Neural progenitor cell (in vitro differentiated cells): ENCODE results near the gene ZNF524. TPM values are rescaled to one million over a fixed set of nuclear protein-coding genes. Genes with fewer than 3 reads are reported as not detected.
A peak's percentile ranks its signal among the peaks of the same experiment; 100 is the strongest.

Experiments
- DNase-seq: peaks from one replicate; pipeline ENCODE4 v3.0.0-alpha.2; 2016; ENCODE audit warnings: low spot score
- H2AFZ ChIP-seq: fragments of 200-600 bp; sonication (generic); replicated peaks from 2 replicates; pipeline ENCODE4 v1.6.1; 2016; ENCODE audit warnings: antibody characterized with exemption
- H3F3A ChIP-seq: fragments of 200-600 bp; sonication (generic); 2 replicates; pipeline ENCODE4 v1.6.1; 2016; ENCODE audit warnings: antibody characterized with exemption, low read depth
- H3K27ac ChIP-seq: fragments of 200-600 bp; sonication (generic); 2 replicates; pipeline ENCODE4 v1.5.1; 2016; ENCODE audit warnings: mild to moderate bottlenecking
- H3K27me3 ChIP-seq: fragments of 200-600 bp; sonication (generic); 2 replicates; pipeline ENCODE4 v1.6.1; 2016; ENCODE audit warnings: mild to moderate bottlenecking, moderate library complexity
- H3K36me3 ChIP-seq: fragments of 200-600 bp; sonication (generic); 2 replicates; pipeline ENCODE4 v1.5.1; 2016
- H3K4me1 ChIP-seq: fragments of 200-600 bp; sonication (generic); 2 replicates; pipeline ENCODE4 v1.6.1; 2016; ENCODE audit warnings: mixed run types
- H3K4me2 ChIP-seq: fragments of 200-600 bp; sonication (generic); 2 replicates; pipeline ENCODE4 v1.6.1; 2016
- H3K4me3 ChIP-seq: fragments of 200-600 bp; sonication (generic); 2 replicates; pipeline ENCODE4 v1.5.1; 2016
- H3K79me2 ChIP-seq: fragments of 200-600 bp; sonication (generic); 2 replicates; pipeline ENCODE4 v1.6.1; 2016; ENCODE audit warnings: low read depth
- H3K9ac ChIP-seq: fragments of 200-600 bp; sonication (generic); 2 replicates; pipeline ENCODE4 v1.6.1; 2016
- H3K9me3 ChIP-seq: fragments of 200-600 bp; sonication (generic); 2 replicates; pipeline ENCODE4 v1.5.1; 2016; ENCODE audit warnings: low read depth
- H4K20me1 ChIP-seq: fragments of 200-600 bp; sonication (generic); 2 replicates; pipeline ENCODE4 v1.6.1; 2016; ENCODE audit warnings: low read depth
- H3K27ac Mint-ChIP-seq: 3 replicates; pipeline ENCODE4 v1.8.0; 2021; ENCODE audit warnings: mixed read lengths
- H3K27me3 Mint-ChIP-seq: 2 replicates; pipeline ENCODE4 v1.8.0; 2022; ENCODE audit warnings: low read depth, mild to moderate bottlenecking, inconsistent platforms, moderate library complexity, mixed read lengths; ENCODE audit not compliant: insufficient read depth
- H3K36me3 Mint-ChIP-seq: 3 replicates; pipeline ENCODE4 v1.8.0; 2021; ENCODE audit warnings: mixed read lengths
- H3K4me1 Mint-ChIP-seq: 3 replicates; pipeline ENCODE4 v1.8.0; 2021; ENCODE audit warnings: mixed read lengths
- H3K4me3 Mint-ChIP-seq: 3 replicates; pipeline ENCODE4 v1.8.0; 2021; ENCODE audit warnings: mild to moderate bottlenecking, moderate library complexity, mixed read lengths
- H3K9me3 Mint-ChIP-seq: 3 replicates; pipeline ENCODE4 v1.8.0; 2020; ENCODE audit warnings: mixed read lengths
- EZH2 ChIP-seq: fragments of 200-600 bp; sonication (generic); IDR thresholded peaks from 2 replicates; pipeline ENCODE4 v1.6.1; 2017; ENCODE audit warnings: antibody characterized with exemption, mild to moderate bottlenecking, moderate library complexity
- EZH2phosphoT487 ChIP-seq: fragments of 200-600 bp; sonication (generic); IDR thresholded peaks from 2 replicates; pipeline ENCODE4 v1.6.1; 2017; ENCODE audit warnings: antibody characterized with exemption
- total RNA-seq: library from RNA; depleted of rRNA; stranded (reverse); fragments of >200 nt; gene quantifications from 2 replicates; pipeline ENCODE4 v1.2.3, GENCODE V29; 2015; ENCODE audit warnings: low replicate concordance
- TF ChIP-seq, protein P1 (sequence below): fragments of 200-600 bp; sonication (generic); IDR thresholded peaks from 2 replicates; pipeline ENCODE4 v1.5.1; 2017; ENCODE audit warnings: antibody characterized with exemption, mild to moderate bottlenecking

The ZNF524 gene
- total RNA-seq, 1 donor from 2014 or later: 3.2 TPM

DNA sequence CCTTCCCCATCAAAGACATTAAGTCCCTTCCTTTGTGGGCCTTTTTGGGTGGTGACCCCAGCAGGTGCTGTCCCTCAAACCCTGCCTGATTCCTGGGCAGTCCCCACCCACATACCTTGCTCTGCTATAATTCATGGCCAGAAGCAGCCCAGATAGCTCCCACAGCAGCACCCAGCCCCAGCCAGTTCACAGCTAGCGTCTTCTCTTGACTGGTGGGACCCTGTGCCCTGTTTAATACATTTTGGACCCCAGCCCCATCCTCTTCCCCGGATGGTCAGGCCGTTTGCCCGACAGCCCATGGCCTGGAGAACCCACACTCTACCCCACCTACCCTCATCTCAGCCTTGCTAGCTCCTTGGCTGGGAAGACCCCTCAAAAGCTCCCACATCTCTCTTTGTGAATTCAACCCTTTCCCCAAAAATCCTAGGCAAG, 50.1 kb downstream of the ZNF524 start:
- H3K4me3 ChIP-seq: no peak overlapping the region
- Mint-ChIP-seq H3K36me3 (peaks cover 12% of the 10 kb centered on the region), H3K4me1 (peaks cover 24% of the 10 kb centered on the region), H3K27ac (peak overlapping the region; percentile 11), H3K9me3 (no peaks in the 10 kb centered on the region), H3K27me3 (peaks cover 15% of the 10 kb centered on the region), H3K4me3 (peak overlapping the region; percentile 77)
- DNase-seq: no peak
- no peak overlapping the region for H3K9ac ChIP-seq
- H3K36me3 ChIP-seq: no peaks in the 10 kb centered on the region
- peaks cover 12% of the 10 kb centered on the region for H3K4me1 ChIP-seq
- no peak overlapping the region for H2AFZ ChIP-seq
- peaks cover 30% of the 10 kb centered on the region for H3F3A ChIP-seq
- no peak overlapping the region for H3K27ac ChIP-seq
- H3K9me3 ChIP-seq: no peaks in the 10 kb centered on the region
- TF ChIP-seq, protein P1, sequence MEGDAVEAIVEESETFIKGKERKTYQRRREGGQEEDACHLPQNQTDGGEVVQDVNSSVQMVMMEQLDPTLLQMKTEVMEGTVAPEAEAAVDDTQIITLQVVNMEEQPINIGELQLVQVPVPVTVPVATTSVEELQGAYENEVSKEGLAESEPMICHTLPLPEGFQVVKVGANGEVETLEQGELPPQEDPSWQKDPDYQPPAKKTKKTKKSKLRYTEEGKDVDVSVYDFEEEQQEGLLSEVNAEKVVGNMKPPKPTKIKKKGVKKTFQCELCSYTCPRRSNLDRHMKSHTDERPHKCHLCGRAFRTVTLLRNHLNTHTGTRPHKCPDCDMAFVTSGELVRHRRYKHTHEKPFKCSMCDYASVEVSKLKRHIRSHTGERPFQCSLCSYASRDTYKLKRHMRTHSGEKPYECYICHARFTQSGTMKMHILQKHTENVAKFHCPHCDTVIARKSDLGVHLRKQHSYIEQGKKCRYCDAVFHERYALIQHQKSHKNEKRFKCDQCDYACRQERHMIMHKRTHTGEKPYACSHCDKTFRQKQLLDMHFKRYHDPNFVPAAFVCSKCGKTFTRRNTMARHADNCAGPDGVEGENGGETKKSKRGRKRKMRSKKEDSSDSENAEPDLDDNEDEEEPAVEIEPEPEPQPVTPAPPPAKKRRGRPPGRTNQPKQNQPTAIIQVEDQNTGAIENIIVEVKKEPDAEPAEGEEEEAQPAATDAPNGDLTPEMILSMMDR: no peak
- no peak for TF ChIP-seq EZH2phosphoT487
- TF ChIP-seq EZH2: no peak
- H3K27me3 ChIP-seq: no peaks in the 10 kb centered on the region
- no peak overlapping the region for H3K4me2 ChIP-seq
- H3K79me2 ChIP-seq: peaks cover 33% of the 10 kb centered on the region
- H4K20me1 ChIP-seq: no peaks in the 10 kb centered on the region

DNA sequence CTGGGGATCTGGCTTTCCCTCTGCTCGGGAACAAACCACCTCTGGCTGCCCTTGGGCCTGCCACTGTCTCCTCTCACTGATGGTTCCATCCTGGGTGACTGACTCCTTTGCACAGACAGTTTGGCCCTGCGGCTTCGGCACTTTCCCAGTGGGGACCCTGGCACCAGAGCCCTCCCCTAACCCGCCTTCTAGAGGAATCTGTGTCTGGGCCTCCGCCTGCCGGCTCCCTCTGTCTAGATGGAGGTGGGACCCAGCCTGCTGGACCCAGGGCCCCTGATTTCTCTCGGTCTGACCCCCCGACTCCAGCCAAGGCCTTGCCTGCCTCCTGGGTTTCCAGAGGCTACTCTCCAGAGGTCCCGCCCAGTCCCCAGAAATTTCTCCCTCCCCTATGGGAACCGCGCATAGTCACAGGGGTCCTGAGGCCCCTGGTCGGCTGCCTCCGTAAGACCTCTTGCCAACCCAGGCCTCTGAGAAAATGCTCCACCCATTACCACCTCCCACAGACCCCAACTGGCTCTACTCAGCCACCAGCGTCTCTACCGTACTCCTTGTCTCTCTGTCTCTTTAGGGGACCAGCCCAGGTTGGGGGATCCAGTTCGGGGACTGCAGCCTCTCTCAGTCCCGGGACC, 50.6 kb downstream of the ZNF524 start:
- no peaks in the 10 kb centered on the region for H3K9me3 ChIP-seq
- H3K27ac Mint-ChIP-seq: peak overlapping the region; percentile 11
- H3K36me3 ChIP-seq: no peaks in the 10 kb centered on the region
- DNase-seq: no peak
- no peak overlapping the region for H3K4me3 ChIP-seq
- H3K4me1 Mint-ChIP-seq: peaks cover 21% of the 10 kb centered on the region
- TF ChIP-seq, protein P1: no peak
- TF ChIP-seq EZH2phosphoT487 (no peak), EZH2 (no peak)
- H3K9me3 Mint-ChIP-seq: no peaks in the 10 kb centered on the region
- no peak overlapping the region for H3K9ac ChIP-seq
- H3K79me2 ChIP-seq: peaks cover 33% of the 10 kb centered on the region
- H2AFZ ChIP-seq: no peak overlapping the region
- no peaks in the 10 kb centered on the region for H3K27me3 ChIP-seq
- H3K27me3 Mint-ChIP-seq: peaks cover 11% of the 10 kb centered on the region
- no peak overlapping the region for H3K27ac ChIP-seq
- peaks cover 9% of the 10 kb centered on the region for H3K36me3 Mint-ChIP-seq
- H3F3A ChIP-seq: peaks cover 28% of the 10 kb centered on the region
- peak overlapping the region; percentile 77 for H3K4me3 Mint-ChIP-seq
- peaks cover 2% of the 10 kb centered on the region for H4K20me1 ChIP-seq
- peaks cover 12% of the 10 kb centered on the region for H3K4me1 ChIP-seq
- H3K4me2 ChIP-seq: no peak overlapping the region

GRCh38 chr19:55651236-55651635, 51.1 kb downstream of the ZNF524 start:
- Histone ChIP-seq H3K9me3 (no peaks in the 10 kb centered on the region), H3K79me2 (peaks cover 35% of the 10 kb centered on the region), H4K20me1 (peaks cover 7% of the 10 kb centered on the region), H3K4me1 (peaks cover 13% of the 10 kb centered on the region), H3K4me3 (no peak overlapping the region), H3K27ac (no peak overlapping the region), H3K27me3 (no peaks in the 10 kb centered on the region), H3F3A (peaks cover 28% of the 10 kb centered on the region), H3K36me3 (no peaks in the 10 kb centered on the region), H2AFZ (no peak overlapping the region), H3K9ac (no peak overlapping the region), H3K4me2 (no peak overlapping the region)
- peak overlapping the region; percentile 77 for H3K4me3 Mint-ChIP-seq
- TF ChIP-seq EZH2phosphoT487 (no peak), EZH2 (no peak)
- TF ChIP-seq, protein P1: no peak
- peaks cover 26% of the 10 kb centered on the region for H3K4me1 Mint-ChIP-seq
- no peaks in the 10 kb centered on the region for H3K9me3 Mint-ChIP-seq
- DNase-seq: no peak
- H3K27ac Mint-ChIP-seq: no peak overlapping the region
- H3K36me3 Mint-ChIP-seq: peaks cover 9% of the 10 kb centered on the region
- peaks cover 10% of the 10 kb centered on the region for H3K27me3 Mint-ChIP-seq
